Mammary epithelial cell (primary cell): ENCODE data around the gene TBC1D22A.

Experiments
- EZH2 ChIP-seq: IDR thresholded peaks from 2 replicates; pipeline ENCODE4 v1.6.1; 2012; ENCODE audit warnings: low read length, inconsistent platforms, borderline replicate concordance
- TF ChIP-seq, protein P1 (sequence below), 2 donors: IDR thresholded peaks in 1 of 2; conservative IDR thresholded peaks in 1 of 2; 2 replicates each; pipeline ENCODE4 v1.5.1; 2011 to 2012; ENCODE audit warnings: inconsistent platforms in 2 of 2, low read length in 2 of 2, mild to moderate bottlenecking in 2 of 2, control low read depth in 1 of 2, low read depth in 1 of 2; ENCODE audit not compliant: insufficient read depth in 1 of 2; ENCODE audit errors: extremely low read depth in 1 of 2

- TF ChIP-seq, protein P1, sequence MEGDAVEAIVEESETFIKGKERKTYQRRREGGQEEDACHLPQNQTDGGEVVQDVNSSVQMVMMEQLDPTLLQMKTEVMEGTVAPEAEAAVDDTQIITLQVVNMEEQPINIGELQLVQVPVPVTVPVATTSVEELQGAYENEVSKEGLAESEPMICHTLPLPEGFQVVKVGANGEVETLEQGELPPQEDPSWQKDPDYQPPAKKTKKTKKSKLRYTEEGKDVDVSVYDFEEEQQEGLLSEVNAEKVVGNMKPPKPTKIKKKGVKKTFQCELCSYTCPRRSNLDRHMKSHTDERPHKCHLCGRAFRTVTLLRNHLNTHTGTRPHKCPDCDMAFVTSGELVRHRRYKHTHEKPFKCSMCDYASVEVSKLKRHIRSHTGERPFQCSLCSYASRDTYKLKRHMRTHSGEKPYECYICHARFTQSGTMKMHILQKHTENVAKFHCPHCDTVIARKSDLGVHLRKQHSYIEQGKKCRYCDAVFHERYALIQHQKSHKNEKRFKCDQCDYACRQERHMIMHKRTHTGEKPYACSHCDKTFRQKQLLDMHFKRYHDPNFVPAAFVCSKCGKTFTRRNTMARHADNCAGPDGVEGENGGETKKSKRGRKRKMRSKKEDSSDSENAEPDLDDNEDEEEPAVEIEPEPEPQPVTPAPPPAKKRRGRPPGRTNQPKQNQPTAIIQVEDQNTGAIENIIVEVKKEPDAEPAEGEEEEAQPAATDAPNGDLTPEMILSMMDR (conservative IDR thresholded peaks at IDR 0.05 in 1 of 2, IDR thresholded peaks at IDR 0.05 in 1 of 2; ENCODE audit: extremely low read depth in 1 of 2, insufficient read depth in 1 of 2, low read depth in 1 of 2, low read length in 2 of 2) = no peak
- no peak for TF ChIP-seq EZH2
Measured at GRCh38 chr22:47148510-47148909, 386.1 kb downstream of the TBC1D22A start.
